HG03565 (cell line): ENCODE measurements around the gene TGM1.
A peak's percentile ranks its signal among the peaks of the same experiment; 100 is the strongest.
"Not testable (repeated sequence)": the region's sequence is repeated elsewhere in the genome, so short reads cannot be mapped to it uniquely, and the experiment has no call there.

ENCODE experiments used
- ATAC-seq: cut with Tn5 transposase; IDR thresholded peaks from one replicate; pipeline ENCODE4 v1.9.1; 2021; ENCODE audit warnings: mild to moderate bottlenecking, moderate library complexity; ENCODE audit not compliant: unreplicated experiment

The TGM1 gene

DNA sequence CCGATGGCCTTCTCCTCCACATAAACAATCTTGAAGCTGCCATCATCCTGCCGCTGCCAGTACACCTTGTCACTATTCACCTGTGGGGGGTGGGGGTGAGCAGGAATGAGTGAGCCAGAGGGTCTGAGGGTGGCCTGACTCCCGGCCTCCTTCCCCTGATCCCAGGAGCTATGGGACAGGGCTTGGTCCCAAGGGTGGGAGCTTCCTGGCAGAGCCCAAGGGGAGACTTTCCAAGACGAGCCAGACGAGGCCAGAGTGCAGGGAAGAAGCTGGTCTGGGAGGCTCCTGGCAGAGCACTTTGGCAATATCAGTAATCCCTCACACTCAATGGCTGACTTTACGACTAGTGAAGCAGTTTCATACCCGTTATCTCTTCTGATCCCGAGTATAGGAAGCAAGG, 7.5 kb downstream of the TGM1 start:
- no peak for ATAC-seq

DNA sequence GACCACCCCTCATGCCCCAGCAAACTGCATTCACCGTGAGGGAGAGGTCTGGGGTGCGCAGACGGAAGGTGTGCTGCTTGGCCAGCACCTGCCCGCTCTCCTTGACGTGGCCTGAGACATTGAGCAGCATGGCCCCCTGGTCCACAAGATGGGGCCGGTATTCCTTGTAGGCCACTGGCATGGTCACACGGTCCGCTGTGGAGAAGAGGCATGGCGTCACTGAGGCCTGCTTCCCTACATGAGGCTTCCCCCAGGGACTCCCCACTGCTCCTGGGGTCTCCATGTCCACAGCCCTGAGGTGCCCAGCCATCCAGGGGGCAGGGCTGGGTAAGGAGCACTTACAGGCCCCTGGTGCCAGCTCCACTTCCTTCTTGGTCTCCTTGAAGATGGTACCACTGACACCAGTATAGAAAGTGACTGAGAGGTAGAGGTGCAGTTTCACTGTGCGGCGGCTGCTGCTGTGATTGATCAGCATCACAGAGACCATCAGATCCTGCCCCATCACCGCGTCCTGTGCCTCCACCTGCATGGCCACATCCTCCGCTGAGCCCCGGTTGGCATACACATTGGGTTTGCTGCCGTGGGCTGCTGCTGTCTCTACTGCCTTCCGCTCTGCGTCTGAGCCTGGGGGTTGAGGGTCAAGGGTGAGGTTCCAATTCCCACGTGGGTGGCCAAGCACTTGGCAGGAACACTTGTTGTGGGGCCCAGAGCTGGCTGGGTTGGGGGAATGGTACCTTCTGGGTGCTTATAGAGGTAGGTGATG, 8.2 kb downstream of the TGM1 start:
- ATAC-seq = no peak

DNA sequence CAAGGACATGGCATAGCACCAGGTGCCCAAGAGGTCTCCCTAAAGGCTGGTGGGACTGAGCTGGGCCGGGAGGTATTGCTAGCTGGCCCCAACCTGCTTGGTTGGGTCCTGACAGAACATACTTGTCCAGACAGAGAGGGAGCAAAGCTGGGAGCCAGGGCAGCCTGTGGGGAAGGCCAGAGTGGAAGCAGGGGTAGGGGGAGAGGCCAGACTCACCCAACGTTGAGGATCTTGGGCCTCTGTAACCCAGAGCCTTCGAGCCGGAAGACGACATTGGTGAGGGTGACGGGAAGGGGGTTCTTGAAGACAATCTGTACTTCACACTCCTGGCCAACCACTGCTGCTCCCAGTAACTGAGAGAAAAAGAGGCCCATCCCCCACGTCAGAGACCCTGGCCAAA, 9.0 kb downstream of the TGM1 start:
- ATAC-seq = no peak

DNA sequence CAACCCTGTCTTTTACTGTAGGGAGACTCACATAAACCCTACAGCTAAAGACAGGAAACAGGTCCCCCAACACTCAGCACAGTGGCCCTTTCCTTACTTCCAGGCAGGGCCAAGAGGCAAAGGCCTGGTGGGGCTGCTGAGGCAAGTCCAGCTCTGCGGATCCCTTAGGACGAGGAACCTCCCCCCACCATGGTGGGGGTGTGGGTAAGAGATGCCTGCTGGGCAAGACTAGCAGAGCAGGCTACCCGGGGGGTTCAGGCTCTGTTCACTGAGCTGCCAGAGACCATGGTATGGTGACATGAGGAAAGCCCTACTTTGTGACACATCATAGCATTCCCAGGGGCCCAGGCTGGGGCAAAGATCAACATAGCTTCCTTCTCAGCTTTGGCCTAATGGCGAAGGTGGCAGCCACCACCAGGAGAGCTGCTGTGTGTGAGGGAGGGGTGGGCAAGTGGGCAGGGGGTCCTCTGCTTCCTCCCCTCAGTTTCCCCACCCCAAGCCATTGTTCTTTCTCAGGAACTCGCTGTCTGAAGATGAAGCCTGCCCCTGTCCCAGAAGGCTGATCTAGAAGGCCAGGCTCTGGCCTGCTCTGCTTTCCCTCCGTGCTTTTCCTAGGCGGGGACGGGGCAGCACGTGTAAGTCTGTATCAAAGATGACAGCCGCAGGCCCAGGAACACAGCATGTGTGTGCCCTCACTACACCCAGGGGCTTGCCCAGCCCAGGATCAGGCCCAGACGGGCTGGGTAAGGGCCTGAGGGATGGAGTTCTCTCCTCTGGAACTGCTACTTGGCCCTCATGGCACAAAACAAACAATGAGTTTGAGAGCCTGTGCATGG, 10.5 kb downstream of the TGM1 start:
- no peak for ATAC-seq

DNA sequence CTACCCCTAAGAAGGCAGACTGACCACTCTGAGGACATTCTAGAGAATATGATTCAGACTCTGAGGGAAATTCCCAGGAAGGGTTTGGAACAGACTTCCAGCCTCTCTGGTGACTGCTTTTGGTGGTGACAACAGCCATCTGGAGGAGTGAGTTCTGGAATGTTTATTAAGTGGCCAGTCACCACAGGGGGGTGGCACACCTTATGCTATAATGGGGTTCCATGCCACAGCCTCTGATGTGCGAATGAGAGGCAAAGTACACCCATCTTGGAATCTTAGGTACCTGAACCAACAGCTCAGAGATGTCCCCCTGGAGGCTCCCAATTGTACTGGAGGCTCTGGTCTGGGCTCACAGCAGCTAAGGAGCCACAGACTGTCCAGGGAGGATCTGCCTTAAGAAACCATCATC, 11.1 kb downstream of the TGM1 start:
- no peak for ATAC-seq

DNA sequence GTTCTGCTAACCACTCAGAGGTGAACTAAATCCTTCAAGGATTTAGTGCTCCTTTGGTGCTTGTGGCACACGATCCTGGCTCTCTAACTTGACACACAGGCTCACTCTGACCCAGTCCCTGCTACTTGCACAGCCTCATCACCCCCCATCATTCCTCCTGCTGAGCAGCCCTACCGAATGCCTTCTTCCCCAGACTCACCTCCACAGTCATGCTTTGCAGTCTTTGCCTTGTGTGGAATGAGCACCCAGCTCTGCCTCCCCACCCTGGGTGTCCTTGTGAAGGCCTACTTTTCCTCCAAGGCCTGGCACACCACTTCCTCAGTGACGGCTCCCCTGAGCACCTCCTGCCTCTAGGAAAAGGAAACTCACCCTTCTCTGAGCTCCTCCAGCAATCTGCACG, 12.6 kb downstream of the TGM1 start:
- no peak for ATAC-seq

DNA sequence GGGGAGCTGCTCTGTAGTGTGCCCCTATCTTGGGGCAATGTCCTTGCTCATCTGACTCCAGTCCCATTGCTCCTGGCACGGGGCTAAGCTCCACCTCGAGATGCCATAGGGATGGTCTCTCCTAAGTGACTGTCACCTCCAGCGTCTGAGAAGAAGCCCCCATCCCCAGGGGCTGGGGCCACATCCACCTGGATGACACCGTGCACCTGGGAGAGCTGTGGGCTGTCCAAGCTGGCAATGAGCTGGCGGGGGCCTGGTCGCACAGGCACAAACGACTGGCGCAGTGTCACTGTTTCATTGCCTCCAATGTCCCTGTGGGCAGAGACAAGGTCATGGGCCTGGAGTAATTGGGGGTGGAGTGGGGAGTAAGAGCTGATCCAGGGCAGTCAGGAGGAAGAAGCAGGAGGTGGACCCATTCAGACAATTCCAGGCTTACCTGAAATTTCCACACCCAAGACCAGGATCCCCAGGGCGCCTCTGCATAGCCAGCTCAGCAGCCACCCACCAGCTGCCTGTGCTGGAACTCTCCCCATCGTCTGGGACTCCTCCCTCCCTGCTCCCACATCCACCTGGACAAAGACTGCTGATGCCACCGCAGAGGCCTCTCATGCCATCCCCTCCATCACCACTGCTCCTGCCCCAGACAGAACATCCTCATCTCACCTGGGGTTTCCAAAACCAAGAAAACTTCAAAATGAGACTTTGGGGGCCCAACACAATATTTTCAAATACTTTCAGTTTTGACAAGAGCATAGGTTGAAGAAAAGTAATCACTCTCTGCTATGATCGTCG, 13.6 kb downstream of the TGM1 start:
- no peak for ATAC-seq

DNA sequence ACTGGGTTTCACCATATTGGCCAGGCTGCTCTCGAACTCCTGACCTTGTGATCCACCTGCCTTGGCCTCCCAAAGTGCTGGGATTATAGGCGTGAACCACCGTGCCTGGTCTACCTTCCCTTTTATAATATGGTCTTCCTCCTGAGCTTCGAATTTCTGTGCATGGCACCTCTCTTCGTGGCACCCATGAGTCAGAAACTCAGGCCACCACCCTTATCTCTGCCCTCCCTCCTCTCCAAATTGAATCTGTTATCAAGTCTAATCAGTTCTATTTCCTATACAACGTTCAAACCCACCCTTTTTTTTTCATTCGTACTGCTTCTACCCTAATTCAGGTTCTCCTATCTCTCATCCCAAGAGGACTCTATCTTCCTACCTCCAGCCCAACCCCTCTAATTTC, 15.6 kb downstream of the TGM1 start:
- no peak for ATAC-seq

DNA sequence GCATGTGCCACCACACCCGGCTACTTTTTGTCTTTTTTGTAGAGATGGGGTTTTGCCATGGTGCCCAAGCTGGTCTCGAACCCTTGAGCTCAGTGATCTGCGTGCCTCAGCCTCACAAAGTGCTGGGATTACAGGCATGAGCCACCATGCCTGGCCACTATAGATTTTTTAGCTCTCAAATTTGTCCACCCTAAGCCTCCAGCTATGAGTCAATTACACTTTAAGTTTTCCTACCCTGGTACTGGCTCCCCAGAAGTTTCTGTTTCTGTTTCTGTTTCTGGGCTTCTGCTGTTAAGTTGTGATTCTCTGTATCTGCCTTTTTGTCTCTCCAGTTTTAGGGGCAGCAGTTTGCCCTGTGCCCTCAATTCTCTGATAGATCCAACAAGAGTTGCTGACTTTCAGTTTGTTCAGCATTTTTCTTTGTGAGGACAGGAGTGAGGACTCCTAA, 16.2 kb downstream of the TGM1 start:
- ATAC-seq = no peak

DNA sequence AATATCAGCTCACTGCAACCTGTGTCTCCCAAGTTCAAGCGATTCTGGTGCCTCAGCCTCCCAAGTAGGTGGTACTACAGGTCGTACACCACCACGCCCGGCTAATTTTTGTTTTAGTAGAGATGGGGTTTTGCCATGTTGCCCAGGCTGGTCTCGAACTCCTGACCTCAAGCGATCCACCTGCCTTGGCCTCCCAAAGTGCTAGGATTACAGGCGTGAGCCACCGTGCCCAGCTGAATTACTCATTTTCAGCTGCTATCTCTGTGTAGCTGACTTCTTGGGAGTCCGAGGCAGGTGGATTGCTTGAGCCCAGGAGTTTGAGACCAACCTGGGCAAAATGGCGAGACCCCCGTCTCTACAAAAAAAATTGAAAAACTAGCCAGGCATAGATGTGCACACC, 17.6 kb downstream of the TGM1 start:
- ATAC-seq = not testable (repeated sequence)

DNA sequence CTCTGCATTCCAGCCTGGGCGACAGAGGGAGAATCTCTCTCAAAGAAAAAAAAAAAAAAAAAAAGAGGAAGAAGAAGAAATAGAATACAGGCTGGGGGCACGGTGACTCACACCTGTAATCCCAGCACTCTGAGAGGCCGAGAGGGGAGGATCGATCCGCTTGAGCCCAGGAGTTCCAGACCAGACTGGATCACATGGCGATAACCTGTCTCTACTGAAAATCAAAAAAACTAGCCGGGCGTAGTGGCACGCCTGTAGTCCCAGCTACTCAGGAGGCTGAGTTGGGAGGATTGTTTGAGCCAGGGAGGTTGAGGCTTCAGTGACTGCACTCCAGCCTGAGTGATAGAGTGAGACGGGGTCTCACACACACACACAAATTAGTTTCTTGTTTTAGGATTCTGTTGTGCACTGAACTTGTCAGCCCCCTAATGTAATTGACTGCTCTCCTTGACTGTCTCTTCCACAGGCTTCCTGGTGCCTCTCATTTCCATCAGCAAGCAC, 19.6 kb downstream of the TGM1 start:
- no peak for ATAC-seq

DNA sequence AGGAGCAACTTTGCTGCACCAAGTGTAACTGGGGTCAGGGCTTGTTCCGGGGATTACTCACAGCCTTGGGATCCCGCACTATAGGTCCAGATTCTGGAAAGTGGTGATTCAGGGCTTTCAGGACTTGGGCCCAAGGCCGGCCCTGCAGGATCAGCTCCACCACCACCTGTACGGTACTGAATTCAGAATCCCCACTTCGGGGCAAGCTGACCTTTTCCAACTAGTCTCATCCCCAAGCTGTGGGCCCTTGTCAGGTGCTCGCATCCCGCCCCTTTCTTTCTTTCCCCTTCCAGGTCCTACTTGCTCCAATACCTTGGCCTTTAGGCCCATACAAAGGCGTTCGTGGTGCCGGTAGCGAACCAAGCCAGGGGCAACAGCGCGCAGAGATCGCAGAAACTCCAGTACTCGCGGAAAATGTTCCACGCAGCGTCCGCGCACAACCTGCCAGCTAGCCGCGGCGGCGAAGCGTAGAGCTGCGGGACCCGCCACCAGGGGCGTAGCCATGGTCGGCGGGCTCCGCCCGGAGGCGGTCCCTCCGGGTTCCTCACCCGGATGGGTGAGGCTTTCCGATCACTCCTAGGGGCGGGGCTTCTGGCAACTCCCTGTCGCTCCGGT, 21.0 kb downstream of the TGM1 start:
- ATAC-seq = peak; percentile 64

DNA sequence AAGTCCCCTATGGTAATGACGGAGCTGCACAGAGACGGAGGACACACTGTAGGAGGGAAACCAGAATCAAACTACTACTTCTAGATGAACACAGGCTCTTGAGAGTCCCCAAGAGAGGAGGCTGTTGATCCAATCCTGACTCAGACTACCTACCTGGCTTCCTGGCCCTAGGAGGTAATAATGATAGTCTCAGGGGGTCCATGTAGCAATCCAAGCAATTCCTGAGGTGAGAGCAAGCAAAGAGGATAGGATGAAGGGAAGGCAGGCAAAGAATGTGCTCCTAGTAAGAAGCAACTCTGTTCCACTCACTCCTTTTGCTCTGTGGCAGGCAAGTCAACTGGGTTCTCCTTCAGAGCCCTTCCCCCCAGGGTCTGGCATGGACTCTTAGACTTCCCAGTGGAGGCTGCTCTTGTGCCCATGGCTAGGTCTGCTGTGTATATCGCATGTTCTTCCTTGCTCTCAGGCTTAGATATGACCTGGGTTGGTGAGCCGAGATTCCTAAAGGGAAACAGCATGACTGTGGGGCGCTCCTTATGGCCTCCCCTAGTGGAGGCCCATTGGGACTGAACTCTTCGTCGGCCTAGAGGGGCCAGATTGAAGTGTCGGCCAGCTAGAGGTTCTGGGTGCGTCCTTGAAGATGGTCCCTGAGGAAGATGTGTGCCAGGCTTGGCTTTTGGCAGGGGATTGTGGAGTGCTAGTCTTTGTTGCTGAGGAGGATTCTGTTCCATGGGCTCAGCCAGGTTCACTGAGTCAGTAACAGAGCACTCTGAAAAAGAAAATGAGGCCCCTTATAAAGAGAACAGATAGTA, 22.7 kb downstream of the TGM1 start:
- no peak for ATAC-seq

DNA sequence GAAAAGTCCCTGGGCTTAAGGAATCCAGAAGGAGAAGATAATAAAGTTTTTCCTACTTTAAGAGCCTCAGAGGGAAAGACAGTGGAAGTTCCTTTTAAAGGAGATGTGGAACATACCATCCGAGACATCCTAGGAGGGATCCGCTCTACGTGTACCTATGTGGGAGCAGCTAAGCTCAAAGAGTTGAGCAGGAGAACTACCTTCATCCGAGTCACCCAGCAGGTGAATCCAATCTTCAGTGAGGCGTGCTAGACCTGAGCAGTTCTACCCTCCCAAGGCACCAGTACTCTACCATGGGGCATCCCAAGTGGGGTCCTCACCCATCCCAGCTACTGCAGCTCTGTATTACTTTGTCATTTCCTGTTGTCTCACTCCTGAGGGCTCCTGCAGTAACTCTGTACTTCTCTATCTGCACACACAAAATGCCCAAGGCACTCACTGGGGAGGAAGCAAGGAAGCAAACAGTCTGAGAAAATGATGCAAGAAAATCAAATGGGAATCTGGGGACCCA, 24.4 kb downstream of the TGM1 start:
- no peak for ATAC-seq

DNA sequence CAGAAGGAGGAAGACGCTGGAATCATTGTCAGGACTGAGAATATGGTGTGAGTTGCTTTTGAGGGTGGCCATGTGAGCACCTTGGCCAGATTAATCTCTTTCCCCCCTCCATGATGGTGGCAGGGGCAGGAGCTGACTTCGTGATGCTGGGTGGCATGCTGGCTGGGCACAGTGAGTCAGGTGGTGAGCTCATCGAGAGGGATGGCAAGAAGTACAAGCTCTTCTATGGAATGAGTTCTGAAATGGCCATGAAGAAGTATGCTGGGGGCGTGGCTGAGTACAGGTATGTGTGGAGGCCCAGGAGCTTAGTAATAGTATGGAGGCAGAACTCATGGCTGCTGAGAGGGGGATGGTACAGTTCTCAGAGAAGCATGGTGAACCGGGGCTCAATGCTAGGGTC, 24.9 kb downstream of the TGM1 start:
- ATAC-seq = no peak

DNA sequence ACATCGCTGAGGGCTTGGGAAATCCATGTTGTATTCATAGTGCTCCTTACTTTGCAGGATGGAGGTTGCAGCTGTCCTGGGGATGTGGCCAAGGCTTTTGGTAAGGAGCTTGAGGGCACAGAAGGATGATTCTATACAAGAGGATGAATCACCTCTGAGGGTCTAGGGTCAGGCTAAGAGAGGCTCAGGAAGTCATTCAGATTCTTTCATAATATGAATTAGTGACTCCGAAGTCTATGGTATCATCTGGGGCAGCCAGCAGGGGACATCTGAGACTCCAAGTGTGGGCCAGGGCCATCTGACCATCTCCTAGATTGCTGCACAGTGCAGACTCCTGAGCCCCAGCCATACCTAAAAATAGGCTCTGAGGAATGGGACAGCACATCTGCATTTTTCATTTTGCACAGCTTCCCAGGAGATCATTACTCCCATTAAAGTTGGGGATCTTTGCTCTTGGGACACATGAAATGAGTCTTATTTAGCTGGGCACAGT, 25.5 kb downstream of the TGM1 start:
- no peak for ATAC-seq

DNA sequence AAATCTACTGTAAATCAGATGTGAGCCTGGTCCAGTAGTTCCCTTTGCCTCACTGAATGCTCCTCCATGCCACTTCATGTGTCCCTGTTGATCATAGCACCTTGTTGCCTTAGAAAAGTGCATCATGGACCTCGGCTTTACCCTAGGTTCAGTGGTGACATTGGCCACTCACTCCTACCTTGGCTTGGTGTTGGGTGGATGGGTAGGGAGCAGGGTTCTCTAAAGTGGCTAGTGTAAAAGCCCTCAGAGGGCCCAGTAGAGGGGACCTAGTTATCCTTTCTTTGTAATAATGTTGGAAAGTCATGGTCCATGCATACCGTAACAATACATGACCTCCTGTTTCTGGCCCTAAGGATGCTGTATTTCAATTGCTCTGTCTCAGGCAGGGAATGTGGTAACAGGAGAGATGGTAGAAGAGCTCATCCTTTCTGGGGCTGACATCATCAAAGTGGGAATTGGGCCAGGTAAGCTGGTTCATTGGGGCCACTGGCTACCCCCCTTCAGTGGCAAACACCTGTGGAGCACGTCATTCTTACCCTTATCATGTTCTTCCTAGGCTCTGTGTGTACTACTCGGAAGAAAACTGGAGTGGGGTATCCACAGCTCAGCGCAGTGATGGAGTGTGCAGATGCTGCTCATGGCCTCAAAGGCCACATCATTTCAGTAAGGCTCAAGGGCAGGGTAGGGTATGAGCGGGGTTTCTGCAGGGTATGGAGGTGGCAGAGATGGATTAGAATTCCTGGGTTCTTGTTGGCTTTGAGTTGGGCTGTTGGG, 26.1 kb downstream of the TGM1 start:
- no peak for ATAC-seq

DNA sequence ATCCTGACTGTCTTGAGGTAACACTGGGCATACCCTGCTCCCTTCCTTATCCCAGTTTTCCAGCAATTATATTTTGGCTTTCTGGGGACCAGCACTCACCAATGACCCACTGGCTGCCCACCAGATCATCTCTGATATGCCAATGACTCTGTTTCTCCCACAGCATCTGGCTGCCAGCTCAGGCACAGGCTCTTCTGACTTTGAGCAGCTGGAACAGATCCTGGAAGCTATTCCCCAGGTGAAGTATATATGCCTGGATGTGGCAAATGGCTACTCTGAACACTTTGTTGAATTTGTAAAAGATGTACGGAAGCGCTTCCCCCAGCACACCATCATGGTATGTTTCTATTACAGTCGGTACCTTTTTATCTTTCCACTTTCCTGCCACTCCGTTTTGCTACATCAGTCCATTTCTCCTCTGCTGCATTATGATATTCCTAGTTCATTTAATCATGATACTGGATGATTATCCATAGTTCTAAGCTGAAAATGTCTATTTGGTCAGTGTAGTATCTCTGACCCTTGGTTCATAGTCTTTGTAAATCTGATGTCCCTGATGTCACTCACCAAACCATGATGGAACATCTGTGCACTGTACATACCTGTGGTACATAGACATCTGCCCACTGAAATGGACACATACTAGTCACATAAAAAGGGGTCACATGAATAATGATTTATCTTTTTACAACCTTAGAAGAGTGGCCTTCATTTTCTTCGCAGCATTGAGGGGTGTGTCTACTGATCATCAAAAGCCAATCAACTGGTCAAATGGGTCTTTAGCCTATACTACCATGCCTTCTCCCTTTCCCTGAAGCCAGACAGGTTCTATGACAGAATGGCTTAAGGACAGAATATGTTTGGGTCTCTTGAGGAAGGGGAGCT, 26.9 kb downstream of the TGM1 start:
- ATAC-seq = no peak
